MM.1S (cell line): ENCODE data around the gene TRIM72.

Experiments
- DNase-seq: peaks from one replicate; pipeline ENCODE4 v3.0.0-alpha.2; 2015
- H2AFZ ChIP-seq: fragments of 300-600 bp; sonication (generic); 2 replicates; pipeline ENCODE4 v1.6.0; 2016; ENCODE audit warnings: antibody characterized with exemption, low read length
- H3F3A ChIP-seq: fragments of 300-600 bp; sonication (generic); 2 replicates; pipeline ENCODE4 v1.6.1; 2016; ENCODE audit warnings: mild to moderate bottlenecking, antibody characterized with exemption, low read length, moderate library complexity, mixed read lengths; ENCODE audit not compliant: insufficient read depth
- H3K27ac ChIP-seq: fragments of 300-600 bp; sonication (generic); 2 replicates; pipeline ENCODE4 v1.5.1; 2016; ENCODE audit warnings: mild to moderate bottlenecking, low read length
- H3K27me3 ChIP-seq: fragments of 300-600 bp; sonication (generic); replicated peaks from 2 replicates; pipeline ENCODE4 v1.6.0; 2016; ENCODE audit warnings: low read length; ENCODE audit not compliant: insufficient read depth
- H3K36me3 ChIP-seq: fragments of 300-600 bp; sonication (generic); replicated peaks from 2 replicates; pipeline ENCODE4 v1.6.1; 2016; ENCODE audit warnings: mild to moderate bottlenecking, low read length, mixed read lengths; ENCODE audit not compliant: insufficient read depth
- H3K4me1 ChIP-seq: fragments of 300-600 bp; sonication (generic); 2 replicates; pipeline ENCODE4 v1.6.1; 2016; ENCODE audit warnings: low read length, mixed read lengths
- H3K4me2 ChIP-seq: fragments of 300-600 bp; sonication (generic); 2 replicates; pipeline ENCODE4 v1.6.0; 2016; ENCODE audit warnings: low read depth, low read length
- H3K4me3 ChIP-seq: fragments of 300-600 bp; sonication (generic); 2 replicates; pipeline ENCODE4 v1.5.1; 2016; ENCODE audit warnings: low read length, mixed read lengths
- H3K79me2 ChIP-seq: fragments of 300-600 bp; sonication (generic); 2 replicates; pipeline ENCODE4 v1.6.1; 2016; ENCODE audit warnings: mixed run types, low read length, mixed read lengths
- H3K9ac ChIP-seq: fragments of 300-600 bp; sonication (generic); 2 replicates; pipeline ENCODE4 v1.6.1; 2016; ENCODE audit warnings: low read length, mixed read lengths
- H3K9me2 ChIP-seq: fragments of 300-600 bp; sonication (generic); replicated peaks from 2 replicates; pipeline ENCODE4 v1.6.1; 2016; ENCODE audit warnings: mild to moderate bottlenecking, low read length, mixed read lengths; ENCODE audit not compliant: insufficient read depth
- H3K9me3 ChIP-seq: fragments of 300-600 bp; sonication (generic); replicated peaks from 2 replicates; pipeline ENCODE4 v1.6.1; 2016; ENCODE audit warnings: mild to moderate bottlenecking, low read length, mixed read lengths; ENCODE audit not compliant: insufficient read depth
- H4K20me1 ChIP-seq: fragments of 300-600 bp; sonication (generic); 2 replicates; pipeline ENCODE4 v1.6.1; 2016; ENCODE audit warnings: mild to moderate bottlenecking, low read length, moderate library complexity, mixed read lengths; ENCODE audit not compliant: insufficient read depth
- EZH2 ChIP-seq: fragments of 300-600 bp; sonication (generic); optimal IDR thresholded peaks from 2 replicates; pipeline ENCODE3; 2017; ENCODE audit warnings: low read depth, mild to moderate bottlenecking, antibody characterized with exemption, low read length, mixed read lengths
- EZH2phosphoT487 ChIP-seq: fragments of 300-600 bp; sonication (generic); IDR thresholded peaks from 2 replicates; pipeline ENCODE4 v1.6.1; 2018; ENCODE audit warnings: antibody characterized with exemption, low read length
- TF ChIP-seq, protein P1 (sequence below): fragments of 300-600 bp; sonication (generic); IDR thresholded peaks from 2 replicates; pipeline ENCODE4 v1.5.1; 2016; ENCODE audit warnings: antibody characterized with exemption, low read length, mixed read lengths

Gene TRIM72

DNA sequence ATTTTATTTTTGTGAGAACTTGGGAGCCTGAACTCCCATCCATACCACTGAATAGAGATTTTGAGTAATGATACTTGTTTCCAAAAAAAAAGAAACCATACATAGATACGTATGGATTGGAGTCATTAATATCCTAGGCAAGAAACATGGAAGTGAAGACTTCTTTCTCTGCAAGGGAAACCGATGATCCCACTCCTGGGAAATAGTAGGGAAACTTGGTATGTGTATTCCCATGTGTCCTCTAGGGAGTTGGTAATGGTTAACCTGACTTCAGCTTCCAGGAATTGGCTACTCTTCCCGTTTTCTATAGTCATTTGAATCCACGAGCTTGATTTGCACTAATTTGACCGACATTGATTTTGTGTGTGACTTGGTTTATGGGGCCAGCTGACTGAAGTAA lies 28.6 kb upstream of the TRIM72 start:
- Histone ChIP-seq H3K4me2 (no peak overlapping the region), H3K9ac (no peak overlapping the region), H2AFZ (no peak overlapping the region), H3F3A (peaks cover 4% of the 10 kb centered on the region; the same call in 1 of the 2 replicates), H3K36me3 (peaks cover 52% of the 10 kb centered on the region), H3K27me3 (no peaks in the 10 kb centered on the region), H3K9me2 (no peaks in the 10 kb centered on the region), H3K9me3 (no peaks in the 10 kb centered on the region), H4K20me1 (peaks cover 38% of the 10 kb centered on the region), H3K4me1 (peaks cover 7% of the 10 kb centered on the region), H3K4me3 (no peak overlapping the region), H3K79me2 (peaks cover 91% of the 10 kb centered on the region), H3K27ac (no peak overlapping the region)
- no peak for DNase-seq
- no peak for TF ChIP-seq EZH2phosphoT487

DNA sequence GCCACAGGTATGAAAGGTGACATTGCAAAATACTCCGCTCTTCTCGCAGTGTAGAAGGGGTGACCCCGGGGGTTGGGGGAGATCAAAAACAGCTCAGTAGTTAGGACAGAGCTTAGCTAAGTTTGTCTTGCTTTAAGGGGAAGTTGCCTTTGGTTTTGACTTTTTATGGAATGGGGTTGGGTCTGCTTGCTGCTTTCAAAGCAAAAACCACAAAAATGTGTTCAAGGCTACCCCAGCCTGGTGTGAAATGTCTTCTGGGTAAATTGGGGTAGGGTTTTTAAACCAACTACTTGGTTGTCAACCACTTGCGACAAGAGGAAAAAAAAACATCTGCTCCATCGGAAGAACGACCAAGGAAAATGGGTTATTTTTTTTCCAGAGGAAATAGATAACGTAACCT lies 27.7 kb upstream of the TRIM72 start:
- no peak for DNase-seq
- Histone ChIP-seq H3K36me3 (peaks cover 59% of the 10 kb centered on the region), H3K9ac (no peak overlapping the region), H3K9me2 (no peaks in the 10 kb centered on the region), H3F3A (peaks cover 7% of the 10 kb centered on the region; the same call in 1 of the 2 replicates), H3K4me2 (no peak overlapping the region), H3K4me3 (no peak overlapping the region), H3K27ac (no peak overlapping the region), H3K79me2 (peaks cover 89% of the 10 kb centered on the region), H3K9me3 (no peaks in the 10 kb centered on the region), H3K27me3 (no peaks in the 10 kb centered on the region), H2AFZ (no peak overlapping the region), H4K20me1 (peaks cover 36% of the 10 kb centered on the region), H3K4me1 (peaks cover 6% of the 10 kb centered on the region)
- TF ChIP-seq EZH2 (no peak), EZH2phosphoT487 (no peak)
- TF ChIP-seq, protein P1, sequence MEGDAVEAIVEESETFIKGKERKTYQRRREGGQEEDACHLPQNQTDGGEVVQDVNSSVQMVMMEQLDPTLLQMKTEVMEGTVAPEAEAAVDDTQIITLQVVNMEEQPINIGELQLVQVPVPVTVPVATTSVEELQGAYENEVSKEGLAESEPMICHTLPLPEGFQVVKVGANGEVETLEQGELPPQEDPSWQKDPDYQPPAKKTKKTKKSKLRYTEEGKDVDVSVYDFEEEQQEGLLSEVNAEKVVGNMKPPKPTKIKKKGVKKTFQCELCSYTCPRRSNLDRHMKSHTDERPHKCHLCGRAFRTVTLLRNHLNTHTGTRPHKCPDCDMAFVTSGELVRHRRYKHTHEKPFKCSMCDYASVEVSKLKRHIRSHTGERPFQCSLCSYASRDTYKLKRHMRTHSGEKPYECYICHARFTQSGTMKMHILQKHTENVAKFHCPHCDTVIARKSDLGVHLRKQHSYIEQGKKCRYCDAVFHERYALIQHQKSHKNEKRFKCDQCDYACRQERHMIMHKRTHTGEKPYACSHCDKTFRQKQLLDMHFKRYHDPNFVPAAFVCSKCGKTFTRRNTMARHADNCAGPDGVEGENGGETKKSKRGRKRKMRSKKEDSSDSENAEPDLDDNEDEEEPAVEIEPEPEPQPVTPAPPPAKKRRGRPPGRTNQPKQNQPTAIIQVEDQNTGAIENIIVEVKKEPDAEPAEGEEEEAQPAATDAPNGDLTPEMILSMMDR = no peak

GRCh38 chr16:31186930-31187807 lies 26.8 kb upstream of the TRIM72 start:
- H4K20me1 ChIP-seq = peaks cover 26% of the 10 kb centered on the region
- H3K27ac ChIP-seq = no peak overlapping the region
- no peaks in the 10 kb centered on the region for H3K9me3 ChIP-seq
- no peaks in the 10 kb centered on the region for H3K9me2 ChIP-seq
- peaks cover 7% of the 10 kb centered on the region; the same call in 1 of the 2 replicates for H3F3A ChIP-seq
- H3K4me1 ChIP-seq = no peaks in the 10 kb centered on the region
- H3K9ac ChIP-seq = no peak overlapping the region
- no peak overlapping the region for H3K4me3 ChIP-seq
- DNase-seq = no peak
- peaks cover 62% of the 10 kb centered on the region for H3K36me3 ChIP-seq
- no peaks in the 10 kb centered on the region for H3K27me3 ChIP-seq
- H3K79me2 ChIP-seq = peaks cover 82% of the 10 kb centered on the region
- TF ChIP-seq EZH2phosphoT487 = no peak
- TF ChIP-seq, protein P1 = no peak
- TF ChIP-seq EZH2 = no peak
- H3K4me2 ChIP-seq = no peak overlapping the region
- H2AFZ ChIP-seq = no peak overlapping the region

GRCh38 chr16:31187808-31188189 lies 26.1 kb upstream of the TRIM72 start:
- Histone ChIP-seq H2AFZ (no peak overlapping the region), H3K4me1 (no peaks in the 10 kb centered on the region), H3K9me2 (no peaks in the 10 kb centered on the region), H3K79me2 (peaks cover 77% of the 10 kb centered on the region), H3K4me2 (no peak overlapping the region), H3K27ac (no peak overlapping the region), H3K4me3 (no peak overlapping the region), H3K27me3 (no peaks in the 10 kb centered on the region), H3K9me3 (no peaks in the 10 kb centered on the region), H3K9ac (no peak overlapping the region), H3K36me3 (peaks cover 58% of the 10 kb centered on the region), H3F3A (peaks cover 7% of the 10 kb centered on the region; the same call in 1 of the 2 replicates), H4K20me1 (peaks cover 20% of the 10 kb centered on the region)
- TF ChIP-seq EZH2phosphoT487 (no peak), EZH2 (no peak)
- TF ChIP-seq, protein P1 = no peak
- DNase-seq = no peak
